MM.1S (cell line): ENCODE measurements around the gene DFFB.

ENCODE experiments used
- DNase-seq: peaks from one replicate; pipeline ENCODE4 v3.0.0-alpha.2; 2015
- H2AFZ ChIP-seq: fragments of 300-600 bp; sonication (generic); 2 replicates; pipeline ENCODE4 v1.6.0; 2016; ENCODE audit warnings: antibody characterized with exemption, low read length
- H3F3A ChIP-seq: fragments of 300-600 bp; sonication (generic); 2 replicates; pipeline ENCODE4 v1.6.1; 2016; ENCODE audit warnings: mild to moderate bottlenecking, antibody characterized with exemption, low read length, moderate library complexity, mixed read lengths; ENCODE audit not compliant: insufficient read depth
- H3K27ac ChIP-seq: fragments of 300-600 bp; sonication (generic); 2 replicates; pipeline ENCODE4 v1.5.1; 2016; ENCODE audit warnings: mild to moderate bottlenecking, low read length
- H3K27me3 ChIP-seq: fragments of 300-600 bp; sonication (generic); replicated peaks from 2 replicates; pipeline ENCODE4 v1.6.0; 2016; ENCODE audit warnings: low read length; ENCODE audit not compliant: insufficient read depth
- H3K36me3 ChIP-seq: fragments of 300-600 bp; sonication (generic); replicated peaks from 2 replicates; pipeline ENCODE4 v1.6.1; 2016; ENCODE audit warnings: mild to moderate bottlenecking, low read length, mixed read lengths; ENCODE audit not compliant: insufficient read depth
- H3K4me1 ChIP-seq: fragments of 300-600 bp; sonication (generic); 2 replicates; pipeline ENCODE4 v1.6.1; 2016; ENCODE audit warnings: low read length, mixed read lengths
- H3K4me2 ChIP-seq: fragments of 300-600 bp; sonication (generic); 2 replicates; pipeline ENCODE4 v1.6.0; 2016; ENCODE audit warnings: low read depth, low read length
- H3K4me3 ChIP-seq: fragments of 300-600 bp; sonication (generic); 2 replicates; pipeline ENCODE4 v1.5.1; 2016; ENCODE audit warnings: low read length, mixed read lengths
- H3K79me2 ChIP-seq: fragments of 300-600 bp; sonication (generic); 2 replicates; pipeline ENCODE4 v1.6.1; 2016; ENCODE audit warnings: mixed run types, low read length, mixed read lengths
- H3K9ac ChIP-seq: fragments of 300-600 bp; sonication (generic); 2 replicates; pipeline ENCODE4 v1.6.1; 2016; ENCODE audit warnings: low read length, mixed read lengths
- H3K9me2 ChIP-seq: fragments of 300-600 bp; sonication (generic); replicated peaks from 2 replicates; pipeline ENCODE4 v1.6.1; 2016; ENCODE audit warnings: mild to moderate bottlenecking, low read length, mixed read lengths; ENCODE audit not compliant: insufficient read depth
- H3K9me3 ChIP-seq: fragments of 300-600 bp; sonication (generic); replicated peaks from 2 replicates; pipeline ENCODE4 v1.6.1; 2016; ENCODE audit warnings: mild to moderate bottlenecking, low read length, mixed read lengths; ENCODE audit not compliant: insufficient read depth
- H4K20me1 ChIP-seq: fragments of 300-600 bp; sonication (generic); 2 replicates; pipeline ENCODE4 v1.6.1; 2016; ENCODE audit warnings: mild to moderate bottlenecking, low read length, moderate library complexity, mixed read lengths; ENCODE audit not compliant: insufficient read depth
- EZH2 ChIP-seq: fragments of 300-600 bp; sonication (generic); optimal IDR thresholded peaks from 2 replicates; pipeline ENCODE3; 2017; ENCODE audit warnings: low read depth, mild to moderate bottlenecking, antibody characterized with exemption, low read length, mixed read lengths
- EZH2phosphoT487 ChIP-seq: fragments of 300-600 bp; sonication (generic); IDR thresholded peaks from 2 replicates; pipeline ENCODE4 v1.6.1; 2018; ENCODE audit warnings: antibody characterized with exemption, low read length
- TF ChIP-seq, protein P1 (sequence below): fragments of 300-600 bp; sonication (generic); IDR thresholded peaks from 2 replicates; pipeline ENCODE4 v1.5.1; 2016; ENCODE audit warnings: antibody characterized with exemption, low read length, mixed read lengths

Gene DFFB

GRCh38 chr1:3819771-3820200 lies 37.5 kb upstream of the DFFB start:
- TF ChIP-seq EZH2phosphoT487 (no peak), EZH2 (no peak)
- TF ChIP-seq, protein P1, sequence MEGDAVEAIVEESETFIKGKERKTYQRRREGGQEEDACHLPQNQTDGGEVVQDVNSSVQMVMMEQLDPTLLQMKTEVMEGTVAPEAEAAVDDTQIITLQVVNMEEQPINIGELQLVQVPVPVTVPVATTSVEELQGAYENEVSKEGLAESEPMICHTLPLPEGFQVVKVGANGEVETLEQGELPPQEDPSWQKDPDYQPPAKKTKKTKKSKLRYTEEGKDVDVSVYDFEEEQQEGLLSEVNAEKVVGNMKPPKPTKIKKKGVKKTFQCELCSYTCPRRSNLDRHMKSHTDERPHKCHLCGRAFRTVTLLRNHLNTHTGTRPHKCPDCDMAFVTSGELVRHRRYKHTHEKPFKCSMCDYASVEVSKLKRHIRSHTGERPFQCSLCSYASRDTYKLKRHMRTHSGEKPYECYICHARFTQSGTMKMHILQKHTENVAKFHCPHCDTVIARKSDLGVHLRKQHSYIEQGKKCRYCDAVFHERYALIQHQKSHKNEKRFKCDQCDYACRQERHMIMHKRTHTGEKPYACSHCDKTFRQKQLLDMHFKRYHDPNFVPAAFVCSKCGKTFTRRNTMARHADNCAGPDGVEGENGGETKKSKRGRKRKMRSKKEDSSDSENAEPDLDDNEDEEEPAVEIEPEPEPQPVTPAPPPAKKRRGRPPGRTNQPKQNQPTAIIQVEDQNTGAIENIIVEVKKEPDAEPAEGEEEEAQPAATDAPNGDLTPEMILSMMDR, result no peak
- Histone ChIP-seq H3K79me2 (no peaks in the 10 kb centered on the region), H3F3A (no peaks in the 10 kb centered on the region), H2AFZ (no peak overlapping the region), H3K27me3 (no peaks in the 10 kb centered on the region), H4K20me1 (no peaks in the 10 kb centered on the region), H3K9me3 (no peaks in the 10 kb centered on the region), H3K4me1 (no peaks in the 10 kb centered on the region), H3K9ac (no peak overlapping the region), H3K4me2 (no peak overlapping the region), H3K36me3 (no peaks in the 10 kb centered on the region), H3K4me3 (no peak overlapping the region), H3K9me2 (no peaks in the 10 kb centered on the region), H3K27ac (no peak overlapping the region)
- DNase-seq, result no peak

DNA sequence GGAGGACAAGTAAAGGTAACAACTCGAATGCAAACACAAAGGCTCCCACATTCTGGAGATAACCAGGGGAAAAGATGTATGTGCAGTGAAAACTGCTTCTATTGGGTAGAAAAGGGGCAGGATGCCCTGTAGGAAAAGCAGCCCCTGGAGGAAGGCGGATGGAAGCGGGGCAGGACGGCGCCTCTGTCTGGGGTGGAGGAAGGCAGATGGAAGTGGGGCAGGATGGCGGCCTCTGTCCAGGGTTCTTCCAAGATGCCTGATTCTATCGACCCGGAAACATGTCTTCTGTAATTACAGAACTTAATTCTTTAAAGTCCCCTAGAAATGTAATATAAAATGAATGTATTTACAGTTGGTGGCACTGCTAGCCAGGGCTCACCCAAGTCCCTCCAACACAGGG lies 37.0 kb upstream of the DFFB start:
- Histone ChIP-seq H3K27me3 (no peaks in the 10 kb centered on the region), H3F3A (no peaks in the 10 kb centered on the region), H3K27ac (no peak overlapping the region), H3K79me2 (no peaks in the 10 kb centered on the region), H3K9ac (no peak overlapping the region), H3K36me3 (no peaks in the 10 kb centered on the region), H3K9me3 (no peaks in the 10 kb centered on the region), H4K20me1 (no peaks in the 10 kb centered on the region), H3K4me1 (no peaks in the 10 kb centered on the region), H2AFZ (no peak overlapping the region), H3K4me3 (no peak overlapping the region), H3K4me2 (no peak overlapping the region), H3K9me2 (no peaks in the 10 kb centered on the region)
- DNase-seq, result no peak
- no peak for TF ChIP-seq EZH2phosphoT487
- TF ChIP-seq, protein P1, result no peak
- no peak for TF ChIP-seq EZH2

DNA sequence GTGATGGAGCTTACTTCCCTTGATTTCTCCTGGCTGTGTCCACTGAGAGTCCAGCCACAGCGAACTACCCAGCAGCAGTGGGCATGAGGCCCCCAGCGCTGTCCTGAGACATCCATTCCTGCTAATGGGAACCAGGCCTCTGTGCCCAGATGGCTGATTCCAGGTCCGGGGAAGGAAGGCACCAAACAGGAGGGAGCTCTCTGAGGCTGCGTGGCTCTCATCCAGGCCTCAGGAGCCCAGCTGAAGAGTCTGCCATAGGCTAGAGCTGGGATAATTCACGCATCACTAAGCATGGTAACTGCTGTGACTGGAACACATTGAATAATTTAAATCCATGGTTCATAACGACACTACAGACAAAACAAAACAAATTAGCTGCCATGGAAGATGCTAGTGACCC lies 36.3 kb upstream of the DFFB start:
- H3F3A ChIP-seq, result no peaks in the 10 kb centered on the region
- H3K79me2 ChIP-seq, result no peaks in the 10 kb centered on the region
- no peaks in the 10 kb centered on the region for H3K9me2 ChIP-seq
- TF ChIP-seq, protein P1, result no peak
- TF ChIP-seq EZH2phosphoT487 (no peak), EZH2 (no peak)
- no peaks in the 10 kb centered on the region for H3K4me1 ChIP-seq
- H2AFZ ChIP-seq, result no peak overlapping the region
- no peak overlapping the region for H3K4me3 ChIP-seq
- H3K4me2 ChIP-seq, result no peak overlapping the region
- no peaks in the 10 kb centered on the region for H3K36me3 ChIP-seq
- no peak overlapping the region for H3K27ac ChIP-seq
- no peaks in the 10 kb centered on the region for H4K20me1 ChIP-seq
- H3K9ac ChIP-seq, result no peak overlapping the region
- H3K27me3 ChIP-seq, result no peaks in the 10 kb centered on the region
- no peaks in the 10 kb centered on the region for H3K9me3 ChIP-seq
- no peak for DNase-seq
